ENCODE results near the gene CFAP43. TPM values are rescaled to one million over a fixed set of nuclear protein-coding genes. Genes with fewer than 3 reads are reported as not detected.

CFAP43 gene
- total RNA-seq, 4 donors from 2014 or later = 0.76 to 1.5 (median 0.99) TPM

GRCh38 chr10:104202231-104202630 lies 29.9 kb downstream of the CFAP43 start:
- H3K4me1 ChIP-seq = no peaks in the 10 kb centered on the region
- DNase-seq (ENCODE audit: low spot score in 2 of 2) = no peak
- TF ChIP-seq POLR2A (IDR thresholded peaks at IDR 0.05) (no peak), POLR2AphosphoS5 (IDR thresholded peaks at IDR 0.05) (no peak), EP300 (IDR thresholded peaks at IDR 0.05) (no peak), CTCF (IDR thresholded peaks at IDR 0.05) (no peak)
- H3K9me3 ChIP-seq = no peaks in the 10 kb centered on the region
- no peaks in the 10 kb centered on the region for H3K36me3 ChIP-seq
- no peak overlapping the region for H3K27ac ChIP-seq
- WGBS = 96% methylated on average over 2 of the region's 2 CpGs
- no peak overlapping the region for H3K4me3 ChIP-seq
- H3K27me3 ChIP-seq = no peaks in the 10 kb centered on the region

- H3K27ac ChIP-seq = no peak overlapping the region
- no peak overlapping the region for H3K4me3 ChIP-seq
- DNase-seq (ENCODE audit: low spot score in 2 of 2) = no peak
- TF ChIP-seq CTCF (IDR thresholded peaks at IDR 0.05) (no peak), POLR2AphosphoS5 (IDR thresholded peaks at IDR 0.05) (no peak), EP300 (IDR thresholded peaks at IDR 0.05) (no peak), POLR2A (IDR thresholded peaks at IDR 0.05) (no peak)
- no peaks in the 10 kb centered on the region for H3K4me1 ChIP-seq
- H3K9me3 ChIP-seq = no peaks in the 10 kb centered on the region
- WGBS = 92% methylated on average over 1 of the region's 1 CpG
- H3K27me3 ChIP-seq = no peaks in the 10 kb centered on the region
- no peaks in the 10 kb centered on the region for H3K36me3 ChIP-seq
Observed at GRCh38 chr10:104201636-104202035, 30.5 kb downstream of the CFAP43 start.

GRCh38 chr10:104199567-104199966 lies 32.6 kb downstream of the CFAP43 start:
- no peak overlapping the region for H3K27ac ChIP-seq
- H3K36me3 ChIP-seq = no peaks in the 10 kb centered on the region
- no peak for TF ChIP-seq POLR2AphosphoS5 (IDR thresholded peaks at IDR 0.05)
- no peak for TF ChIP-seq CTCF (IDR thresholded peaks at IDR 0.05)
- no peak for TF ChIP-seq POLR2A (IDR thresholded peaks at IDR 0.05)
- H3K4me1 ChIP-seq = no peaks in the 10 kb centered on the region
- no peak overlapping the region for H3K4me3 ChIP-seq
- H3K9me3 ChIP-seq = no peaks in the 10 kb centered on the region
- no peaks in the 10 kb centered on the region for H3K27me3 ChIP-seq
- no peak for DNase-seq (ENCODE audit: low spot score in 2 of 2)
- 91% methylated on average over 2 of the region's 2 CpGs for WGBS

- no peaks in the 10 kb centered on the region for H3K36me3 ChIP-seq
- H3K27me3 ChIP-seq = no peaks in the 10 kb centered on the region
- 54% methylated on average over 2 of the region's 2 CpGs for WGBS
- H3K4me3 ChIP-seq = no peak overlapping the region
- no peak for TF ChIP-seq EP300 (IDR thresholded peaks at IDR 0.05)
- TF ChIP-seq CTCF (IDR thresholded peaks at IDR 0.05) = no peak
- no peak for TF ChIP-seq POLR2A (IDR thresholded peaks at IDR 0.05)
- TF ChIP-seq POLR2AphosphoS5 (IDR thresholded peaks at IDR 0.05) = no peak
- no peak overlapping the region for H3K27ac ChIP-seq
- no peaks in the 10 kb centered on the region for H3K4me1 ChIP-seq
- H3K9me3 ChIP-seq = no peaks in the 10 kb centered on the region
- no peak for DNase-seq (ENCODE audit: low spot score in 2 of 2)
Observed at GRCh38 chr10:104197364-104197763, 34.8 kb downstream of the CFAP43 start.

GRCh38 chr10:104195706-104196105 lies 36.5 kb downstream of the CFAP43 start:
- Histone ChIP-seq H3K27ac (no peak overlapping the region), H3K36me3 (no peaks in the 10 kb centered on the region), H3K9me3 (no peaks in the 10 kb centered on the region), H3K4me1 (no peaks in the 10 kb centered on the region), H3K4me3 (no peak overlapping the region), H3K27me3 (no peaks in the 10 kb centered on the region)
- WGBS = 81% methylated on average over 2 of the region's 2 CpGs
- DNase-seq (ENCODE audit: low spot score in 2 of 2) = no peak
- no peak for TF ChIP-seq CTCF (IDR thresholded peaks at IDR 0.05)
- TF ChIP-seq POLR2A (IDR thresholded peaks at IDR 0.05) = no peak
- no peak for TF ChIP-seq POLR2AphosphoS5 (IDR thresholded peaks at IDR 0.05)
- no peak for TF ChIP-seq EP300 (IDR thresholded peaks at IDR 0.05)

All from suprapubic skin (tissue), 4 donors.